Mesenchymal stem cell (in vitro differentiated cells and primary cell): ENCODE results near the gene PRCD.
A peak's percentile ranks its signal among the peaks of the same experiment; 100 is the strongest.

Experiments used
- DNase-seq: peaks from one replicate; pipeline ENCODE4 v3.0.0-alpha.2; 2013
- H2AFZ ChIP-seq: one replicate; pipeline ENCODE4 v1.6.1; 2013; ENCODE audit warnings: low read depth, mild to moderate bottlenecking, control low read depth, inconsistent platforms, low read length, moderate library complexity
- H2AK5ac ChIP-seq: 2 replicates; pipeline ENCODE4 v1.6.1; 2013; ENCODE audit warnings: low read length, moderate library complexity, mild to moderate bottlenecking, inconsistent platforms; ENCODE audit not compliant: severe bottlenecking
- H2BK120ac ChIP-seq: one replicate; pipeline ENCODE4 v1.6.1; 2013; ENCODE audit warnings: low read depth, mild to moderate bottlenecking, inconsistent platforms, low read length, moderate library complexity
- H2BK12ac ChIP-seq, 2 experiments: one replicate each; pipeline ENCODE4 v1.6.1; 2013; ENCODE audit warnings: inconsistent platforms in 2 of 2, low read length in 2 of 2, mild to moderate bottlenecking in 2 of 2, moderate library complexity in 2 of 2, control low read depth in 1 of 2
- H2BK15ac ChIP-seq: one replicate; pipeline ENCODE4 v1.6.1; 2013; ENCODE audit warnings: mild to moderate bottlenecking, low read depth, inconsistent platforms; ENCODE audit not compliant: poor library complexity, severe bottlenecking
- H2BK5ac ChIP-seq: 2 replicates; pipeline ENCODE4 v1.6.1; 2013; ENCODE audit warnings: low read depth, mild to moderate bottlenecking, low read length, control low read depth, inconsistent platforms; ENCODE audit not compliant: poor library complexity, severe bottlenecking
- H3K14ac ChIP-seq, 2 experiments: one replicate each; pipeline ENCODE4 v1.6.1; 2013; ENCODE audit warnings: inconsistent platforms in 2 of 2, low read length in 2 of 2, control low read depth in 1 of 2, mild to moderate bottlenecking in 1 of 2, moderate library complexity in 1 of 2
- H3K18ac ChIP-seq, 2 experiments: one replicate each; pipeline ENCODE4 v1.6.1; 2013; ENCODE audit warnings: inconsistent platforms in 2 of 2, low read length in 2 of 2, control low read depth in 1 of 2, low read depth in 1 of 2, mild to moderate bottlenecking in 1 of 2
- H3K23ac ChIP-seq, 2 experiments: one replicate each; pipeline ENCODE4 v1.6.1; 2013; ENCODE audit warnings: inconsistent platforms in 2 of 2, low read length in 2 of 2, mild to moderate bottlenecking in 2 of 2, moderate library complexity in 2 of 2, control low read depth in 1 of 2
- H3K27ac ChIP-seq: 2 replicates; pipeline ENCODE4 v1.5.1; 2013; ENCODE audit warnings: mild to moderate bottlenecking, moderate library complexity, low read length, control low read depth, inconsistent platforms; ENCODE audit not compliant: poor library complexity, severe bottlenecking
- H3K27me3 ChIP-seq, 2 experiments: 2 replicates each; pipeline versions ENCODE4 v1.6.1 to v1.7.0; 2013; ENCODE audit warnings: low read length in 2 of 2, mild to moderate bottlenecking in 2 of 2, moderate library complexity in 2 of 2, control low read depth in 1 of 2, inconsistent platforms in 1 of 2; ENCODE audit not compliant: control insufficient read depth in 1 of 2, insufficient read depth in 1 of 2
- H3K36me3 ChIP-seq, 2 experiments: 2 replicates each; pipeline versions ENCODE4 v1.6.1 to v1.7.0; 2013; ENCODE audit warnings: low read length in 2 of 2, control low read depth in 1 of 2, inconsistent platforms in 1 of 2, low read depth in 1 of 2, mild to moderate bottlenecking in 1 of 2; ENCODE audit not compliant: insufficient read depth in 2 of 2, control insufficient read depth in 1 of 2
- H3K4ac ChIP-seq, 2 experiments: one replicate each; pipeline ENCODE4 v1.6.1; 2013; ENCODE audit warnings: inconsistent platforms in 2 of 2, low read length in 2 of 2, mild to moderate bottlenecking in 2 of 2, moderate library complexity in 2 of 2, control low read depth in 1 of 2, low read depth in 1 of 2
- H3K4me1 ChIP-seq: 2 replicates; pipeline ENCODE4 v1.6.1; 2013; ENCODE audit warnings: low read depth, low read length, control low read depth; ENCODE audit not compliant: control insufficient read depth, insufficient read depth
- H3K4me2 ChIP-seq: 2 replicates; pipeline ENCODE4 v1.6.1; 2013; ENCODE audit warnings: low read length, mild to moderate bottlenecking, inconsistent platforms; ENCODE audit not compliant: poor library complexity, severe bottlenecking
- H3K4me3 ChIP-seq, 2 experiments: 2 replicates each; pipeline versions ENCODE4 v1.5.1 to v1.7.0; 2013; ENCODE audit warnings: low read length in 2 of 2, mild to moderate bottlenecking in 2 of 2, control low read depth in 1 of 2, low read depth in 1 of 2; ENCODE audit not compliant: insufficient read depth in 1 of 2
- H3K79me1 ChIP-seq: replicated peaks from 2 replicates; pipeline ENCODE4 v1.6.1; 2013; ENCODE audit warnings: mild to moderate bottlenecking, control low read depth, low read length, inconsistent platforms; ENCODE audit not compliant: poor library complexity, severe bottlenecking
- H3K9ac ChIP-seq: 2 replicates; pipeline ENCODE4 v1.7.0; 2013; ENCODE audit warnings: mild to moderate bottlenecking, low read length, moderate library complexity
- H3K9me3 ChIP-seq: 2 replicates; pipeline ENCODE4 v1.7.0; 2013; ENCODE audit warnings: mild to moderate bottlenecking, low read length; ENCODE audit not compliant: control insufficient read depth
- H4K8ac ChIP-seq: one replicate; pipeline ENCODE4 v1.6.1; 2013; ENCODE audit warnings: inconsistent platforms, mild to moderate bottlenecking, low read length, moderate library complexity
- H4K91ac ChIP-seq: one replicate; pipeline ENCODE4 v1.6.1; 2013; ENCODE audit warnings: mild to moderate bottlenecking, low read length, inconsistent platforms
- WGBS: methylation state at CpG from one replicate; pipeline ENCODE4 v1.1.7; 2013; ENCODE audit warnings: mixed read lengths; 5-methylcytosine and 5-hydroxymethylcytosine counted together

Gene PRCD

DNA sequence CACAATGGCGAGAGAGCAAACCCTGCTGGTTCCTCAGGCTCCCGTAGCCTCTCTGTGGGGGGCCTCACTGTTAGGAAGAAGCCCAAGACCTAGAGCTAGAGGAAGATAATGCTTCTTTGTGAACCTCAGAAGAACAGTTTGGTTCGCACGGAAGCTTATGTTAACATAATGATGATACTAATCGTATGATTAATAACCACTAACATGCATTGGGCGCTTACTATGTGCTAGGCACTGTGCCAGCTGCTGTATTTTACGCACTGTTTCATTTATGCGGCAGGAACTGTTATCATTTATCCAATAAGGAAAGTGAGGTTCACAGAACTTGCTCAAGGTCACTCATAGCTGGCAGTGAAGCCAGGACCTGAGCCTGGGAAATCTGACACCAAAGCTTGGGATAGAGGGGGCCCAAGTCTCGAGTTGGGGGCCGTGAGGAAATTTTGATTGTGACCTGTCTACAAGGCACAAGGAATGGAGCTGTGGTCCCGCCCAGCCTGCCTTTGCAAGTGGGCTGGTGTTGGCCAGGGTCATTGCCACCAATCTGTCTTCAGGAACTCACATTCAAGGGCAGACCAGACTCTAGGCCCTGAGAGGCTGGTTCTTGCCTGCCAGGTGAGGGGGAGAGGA is 6.8 kb downstream of the PRCD start:
- no peak overlapping the region for H2BK5ac ChIP-seq
- H3K23ac ChIP-seq: peak overlapping the region in 1 of 2 experiments; percentile 11
- peak overlapping the region; percentile 78 to 97 for H3K18ac ChIP-seq
- WGBS: 21% methylated on average over 9 of the region's 11 CpGs
- H4K8ac ChIP-seq: peak overlapping the region; percentile 39
- peaks cover 2 to 6% of the 10 kb centered on the region in 2 experiments for H3K36me3 ChIP-seq
- peak overlapping the region; percentile 64 for H2BK15ac ChIP-seq
- H3K14ac ChIP-seq: peak overlapping the region in 1 of 2 experiments; percentile 46
- no peak overlapping the region for H3K27ac ChIP-seq
- H2AK5ac ChIP-seq: peak overlapping the region; percentile 12
- H3K4ac ChIP-seq: peak overlapping the region; percentile 28 to 90
- peaks cover 0 to 6% of the 10 kb centered on the region in 2 experiments for H3K27me3 ChIP-seq
- H3K4me2 ChIP-seq: no peak overlapping the region
- peak; percentile 94 for DNase-seq
- peak overlapping the region; percentile 95 for H4K91ac ChIP-seq
- no peak overlapping the region for H3K4me3 ChIP-seq
- H2AFZ ChIP-seq: no peak overlapping the region
- H3K79me1 ChIP-seq: no peaks in the 10 kb centered on the region
- H3K9me3 ChIP-seq: no peaks in the 10 kb centered on the region
- H3K9ac ChIP-seq: peak overlapping the region; percentile 64
- peak overlapping the region; percentile 98 to 99 for H2BK12ac ChIP-seq
- peak overlapping the region; percentile 71 for H2BK120ac ChIP-seq
- H3K4me1 ChIP-seq: peaks cover 36% of the 10 kb centered on the region

DNA sequence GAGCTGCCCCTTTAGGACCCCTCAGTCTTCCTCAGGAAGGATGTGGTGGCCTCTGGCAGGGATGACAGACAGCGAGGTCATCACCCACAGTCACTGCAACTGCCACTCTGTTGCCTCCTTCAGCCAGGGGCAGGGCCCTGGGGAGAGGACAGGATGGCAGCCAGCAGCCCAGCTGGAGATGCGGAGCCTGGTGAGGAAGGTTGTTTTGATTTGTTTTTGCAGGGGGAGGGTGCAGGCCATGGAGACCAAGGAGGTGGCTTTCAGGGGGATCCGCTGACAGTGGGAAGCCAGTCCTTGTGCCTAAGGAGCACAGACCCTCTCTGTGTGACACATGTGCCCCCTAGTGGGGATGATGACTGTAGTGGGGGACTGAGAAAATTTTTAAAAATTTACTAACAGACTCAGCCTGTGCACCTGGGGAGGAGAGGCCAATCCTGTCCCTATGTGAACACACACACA is 7.4 kb downstream of the PRCD start:
- Histone ChIP-seq H2BK120ac (peak overlapping the region; percentile 71), H2BK12ac (peak overlapping the region; percentile 98 to 99), H2AK5ac (peak overlapping the region; percentile 12), H3K9ac (peak overlapping the region; percentile 64), H3K14ac (peak overlapping the region in 1 of 2 experiments; percentile 46), H4K91ac (peak overlapping the region; percentile 95), H3K4me1 (peaks cover 36% of the 10 kb centered on the region), H3K23ac (peak overlapping the region in 1 of 2 experiments; percentile 11), H2BK5ac (no peak overlapping the region), H3K4me2 (no peak overlapping the region), H3K27me3 (peaks cover 0 to 6% of the 10 kb centered on the region in 2 experiments), H2BK15ac (peak overlapping the region; percentile 30), H3K27ac (no peak overlapping the region), H2AFZ (no peak overlapping the region), H3K36me3 (peaks cover 2 to 6% of the 10 kb centered on the region in 2 experiments), H3K79me1 (no peaks in the 10 kb centered on the region), H3K4me3 (no peak overlapping the region), H3K4ac (peak overlapping the region; percentile 5 to 62), H3K18ac (peak overlapping the region; percentile 75 to 97), H4K8ac (peak overlapping the region; percentile 24), H3K9me3 (no peaks in the 10 kb centered on the region)
- peak; percentile 80 for DNase-seq
- 15% methylated on average over 3 of the region's 3 CpGs for WGBS

DNA sequence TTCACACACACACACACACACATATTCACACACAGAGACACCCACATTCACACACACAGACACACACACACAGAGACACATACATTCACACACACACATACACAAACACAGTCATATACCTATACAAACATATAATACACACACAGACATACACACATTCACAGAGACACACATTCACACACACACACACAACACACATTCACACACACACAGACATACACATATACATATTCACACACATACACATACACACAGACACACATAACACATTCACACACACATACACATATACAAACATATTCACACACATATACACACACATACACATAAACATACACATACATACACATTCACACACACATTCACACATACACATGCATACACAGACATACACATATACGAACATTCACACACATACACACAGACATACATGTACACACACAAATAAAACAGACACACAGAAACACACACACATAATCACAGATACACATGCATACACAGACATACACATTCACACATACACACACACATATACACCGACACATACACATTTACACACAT is 7.9 kb downstream of the PRCD start:
- Histone ChIP-seq H3K4me3 (no peak overlapping the region), H3K9me3 (no peaks in the 10 kb centered on the region), H3K36me3 (peaks cover 0 to 6% of the 10 kb centered on the region in 2 experiments), H3K14ac (no peak overlapping the region), H3K9ac (no peak overlapping the region), H2AFZ (no peak overlapping the region), H3K4me1 (peaks cover 36% of the 10 kb centered on the region), H2BK120ac (no peak overlapping the region), H3K27ac (no peak overlapping the region), H4K91ac (no peak overlapping the region), H2BK12ac (peak overlapping the region in 1 of 2 experiments; percentile 84), H4K8ac (no peak overlapping the region), H2BK15ac (no peak overlapping the region), H3K79me1 (no peaks in the 10 kb centered on the region), H2BK5ac (no peak overlapping the region), H3K4ac (no peak overlapping the region), H3K4me2 (no peak overlapping the region), H3K27me3 (peaks cover 0 to 3% of the 10 kb centered on the region in 2 experiments), H2AK5ac (no peak overlapping the region), H3K18ac (peak overlapping the region in 1 of 2 experiments; percentile 75), H3K23ac (peak overlapping the region in 1 of 2 experiments; percentile 61)
- no peak for DNase-seq
- WGBS: 95% methylated on average over 2 of the region's 2 CpGs
